Measurements from ENCODE around the gene CPAMD8. TPM values are rescaled to one million over a fixed set of nuclear protein-coding genes. Genes with fewer than 3 reads are reported as not detected.

CPAMD8 gene
- total RNA-seq, 1 experiment from 2014 or later = 3.9 TPM

GRCh38 chr19:16887353-16888265 is 139.0 kb downstream of the CPAMD8 start:
- H3K4me3 ChIP-seq (ENCODE audit: low read length) = no peak overlapping the region
- H4K20me1 ChIP-seq (ENCODE audit: low read length) = no peaks in the 10 kb centered on the region
- no peak overlapping the region for H3K4me2 ChIP-seq (ENCODE audit: low read length)
- no peak overlapping the region for H2AFZ ChIP-seq (ENCODE audit: low read length)
- ATAC-seq (no peak), DNase-seq (no peak)
- H3K27ac ChIP-seq (ENCODE audit: low read length) = no peak overlapping the region
- no TSS peak for BruUV-seq (replicated peaks)
- CTCF ChIA-PET = no interaction called here
- no peak overlapping the region for H3K9ac ChIP-seq (ENCODE audit: low read length)
- no peaks in the 10 kb centered on the region for H3K9me2 ChIP-seq (replicated peaks; ENCODE audit: low read length)
- POLR2A ChIA-PET (ENCODE audit: unreplicated experiment) = no interaction called here
- H3K27me3 ChIP-seq (ENCODE audit: low read length) = no peaks in the 10 kb centered on the region
- no peaks in the 10 kb centered on the region for H3K9me3 ChIP-seq (ENCODE audit: low read length)
- H3F3A ChIP-seq (ENCODE audit: low read length, unreplicated experiment) = no peaks in the 10 kb centered on the region
- 0 out of 2 replicates have a peak, but pooled peaks cover 4% of the 10 kb centered on the region for H3K4me1 ChIP-seq (ENCODE audit: insufficient read depth, low read length)
- H3K79me2 ChIP-seq (ENCODE audit: low read length) = no peaks in the 10 kb centered on the region
- intact Hi-C loops (cut with micrococcal nuclease) = loop anchor here (5.0 kb wide), 1 partner anchor 170 kb away; the partner anchor contains the start of gene NWD1
- H3K36me3 ChIP-seq (ENCODE audit: low read depth, low read length) = no peaks in the 10 kb centered on the region
- TF ChIP-seq EZH2phosphoT487 (IDR thresholded peaks at IDR 0.05; ENCODE audit: borderline replicate concordance, low read length) (no peak), CTCF (conservative IDR thresholded peaks at IDR 0.05; ENCODE audit: low read depth, low read length) (no peak), EZH2 (IDR thresholded peaks at IDR 0.05; ENCODE audit: low read length, unreplicated experiment) (no peak)

- no peaks in the 10 kb centered on the region for H3K9me2 ChIP-seq (replicated peaks; ENCODE audit: low read length)
- H4K20me1 ChIP-seq (ENCODE audit: low read length) = no peaks in the 10 kb centered on the region
- ATAC-seq (peak; percentile 50), DNase-seq (peak; percentile 54)
- 0 out of 2 replicates have a peak, but pooled peaks cover 4% of the 10 kb centered on the region for H3K4me1 ChIP-seq (ENCODE audit: insufficient read depth, low read length)
- H3F3A ChIP-seq (ENCODE audit: low read length, unreplicated experiment) = no peaks in the 10 kb centered on the region
- intact Hi-C loops (cut with micrococcal nuclease) = loop anchor here (5.0 kb wide), 1 partner anchor 169 kb away; the partner anchor contains the start of gene NWD1
- POLR2A ChIA-PET (ENCODE audit: unreplicated experiment) = no interaction called here
- peak overlapping the region; percentile 49 for H3K4me3 ChIP-seq (ENCODE audit: low read length)
- no TSS peak for BruUV-seq (replicated peaks)
- CTCF ChIA-PET = interaction anchor here (0.5 kb wide), 1 partner anchor 551 kb away, joined by 4 read pairs; no protein-coding TSS in a partner anchor
- TF ChIP-seq CTCF (conservative IDR thresholded peaks at IDR 0.05; ENCODE audit: low read depth, low read length) = no peak
- no peak for TF ChIP-seq EZH2 (IDR thresholded peaks at IDR 0.05; ENCODE audit: low read length, unreplicated experiment)
- H3K9me3 ChIP-seq (ENCODE audit: low read length) = peaks cover 5% of the 10 kb centered on the region; the same call in 1 of the 2 replicates
- peak overlapping the region; percentile 42 for H3K27ac ChIP-seq (ENCODE audit: low read length)
- peak overlapping the region; percentile 34 for H3K9ac ChIP-seq (ENCODE audit: low read length)
- H3K27me3 ChIP-seq (ENCODE audit: low read length) = no peaks in the 10 kb centered on the region
- H3K79me2 ChIP-seq (ENCODE audit: low read length) = no peaks in the 10 kb centered on the region
- H3K36me3 ChIP-seq (ENCODE audit: low read depth, low read length) = no peaks in the 10 kb centered on the region
- peak overlapping the region; percentile 71 for H2AFZ ChIP-seq (ENCODE audit: low read length)
- H3K4me2 ChIP-seq (ENCODE audit: low read length) = peak overlapping the region; percentile 79
These were observed 140.2 kb downstream of the CPAMD8 start for GRCh38 chr19:16886305-16886880.

Data from PC-3 (cell line).